Activated CD4-positive, CD25-positive, alpha-beta regulatory T cell (primary cell): Measurements from ENCODE around the gene AUTS2.

ENCODE experiments used
- DNase-seq, 4 experiments: peaks; one replicate each; lab custom pipeline; 2025; lab: John Stamatoyannopoulos, UW

The AUTS2 gene

GRCh38 chr7:69723663-69724062, 125.4 kb downstream of the AUTS2 start:
- no peak for DNase-seq

- no peak for DNase-seq
These were observed 130.0 kb downstream of the AUTS2 start for GRCh38 chr7:69728304-69728703.

- DNase-seq: no peak
These were observed 133.9 kb downstream of the AUTS2 start for GRCh38 chr7:69732203-69732602.

GRCh38 chr7:69735582-69735981, 137.3 kb downstream of the AUTS2 start:
- no peak for DNase-seq

- DNase-seq: no peak
These were observed 138.0 kb downstream of the AUTS2 start for GRCh38 chr7:69736126-69736810.

- DNase-seq: no peak
These were observed 140.2 kb downstream of the AUTS2 start for GRCh38 chr7:69738396-69738951.

GRCh38 chr7:69739190-69739589, 140.9 kb downstream of the AUTS2 start:
- DNase-seq: no peak

- DNase-seq: no peak
These were observed 141.7 kb downstream of the AUTS2 start for GRCh38 chr7:69739931-69740431.

- no peak for DNase-seq
These were observed 144.0 kb downstream of the AUTS2 start for GRCh38 chr7:69742237-69742636.

- DNase-seq: no peak
These were observed 145.2 kb downstream of the AUTS2 start for GRCh38 chr7:69743436-69743835.

- DNase-seq: no peak
These were observed 145.8 kb downstream of the AUTS2 start for GRCh38 chr7:69744026-69744425.

GRCh38 chr7:69746383-69746782, 148.1 kb downstream of the AUTS2 start:
- no peak for DNase-seq

- no peak for DNase-seq
These were observed 148.9 kb downstream of the AUTS2 start for GRCh38 chr7:69747144-69747543.

GRCh38 chr7:69748530-69748929, 150.3 kb downstream of the AUTS2 start:
- no peak for DNase-seq

- no peak for DNase-seq
These were observed 151.2 kb downstream of the AUTS2 start for GRCh38 chr7:69749372-69749979.

GRCh38 chr7:69749994-69750393, 151.7 kb downstream of the AUTS2 start:
- DNase-seq: no peak

GRCh38 chr7:69751026-69751425, 152.8 kb downstream of the AUTS2 start:
- DNase-seq: no peak

- no peak for DNase-seq
These were observed 155.7 kb downstream of the AUTS2 start for GRCh38 chr7:69753981-69754380.

GRCh38 chr7:69754476-69754875, 156.2 kb downstream of the AUTS2 start:
- no peak for DNase-seq

GRCh38 chr7:69756235-69756634, 158.0 kb downstream of the AUTS2 start:
- DNase-seq: no peak

GRCh38 chr7:69757528-69757927, 159.3 kb downstream of the AUTS2 start:
- DNase-seq: no peak

- DNase-seq: no peak
These were observed 159.7 kb downstream of the AUTS2 start for GRCh38 chr7:69757981-69758430.

GRCh38 chr7:69759373-69759772, 161.1 kb downstream of the AUTS2 start:
- DNase-seq: no peak
